GM13976 (cell line): ENCODE measurements around the gene SOX10.

Experiments used
- DNase-seq: peaks from one replicate; pipeline ENCODE4 v3.0.0; 2012; ENCODE audit warnings: low spot score
- in situ Hi-C: fragments of 300-500 bp; cut with MboI; formaldehyde crosslinking; loops from one replicate; pipeline ENCODE4 v1.12.0; 2022; ENCODE audit warnings: low sequenced_read_pairs, mixed read lengths, inconsistent platforms; ENCODE audit not compliant: unreplicated experiment
- TF ChIP-seq, protein P1 (sequence below): IDR thresholded peaks from 2 replicates; pipeline ENCODE4 v1.5.1; 2012; ENCODE audit warnings: borderline replicate concordance, mild to moderate bottlenecking; ENCODE audit not compliant: insufficient read depth; ENCODE audit errors: extremely low read depth, missing control alignments, control extremely low read depth

The SOX10 gene

DNA sequence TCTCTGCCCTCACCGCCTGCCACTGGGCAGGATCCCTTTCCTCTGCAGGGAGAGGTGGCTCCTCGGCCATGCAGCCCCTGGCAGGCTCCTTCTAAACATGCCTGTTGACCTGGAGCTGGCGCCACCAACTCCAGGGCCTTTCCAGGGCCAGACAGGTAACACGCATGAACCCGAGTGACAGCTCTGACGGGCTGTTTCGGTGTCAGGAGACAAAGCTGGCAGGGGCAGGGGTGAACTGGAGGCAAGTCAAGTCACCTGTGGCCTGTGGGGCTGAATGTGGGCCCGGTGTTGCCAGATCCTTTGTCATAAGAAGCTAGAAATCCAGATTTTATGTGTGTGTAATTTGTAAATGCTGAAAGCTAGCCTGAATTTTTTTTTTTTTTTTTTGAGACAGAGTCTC, 42.2 kb downstream of the SOX10 start:
- TF ChIP-seq, protein P1, sequence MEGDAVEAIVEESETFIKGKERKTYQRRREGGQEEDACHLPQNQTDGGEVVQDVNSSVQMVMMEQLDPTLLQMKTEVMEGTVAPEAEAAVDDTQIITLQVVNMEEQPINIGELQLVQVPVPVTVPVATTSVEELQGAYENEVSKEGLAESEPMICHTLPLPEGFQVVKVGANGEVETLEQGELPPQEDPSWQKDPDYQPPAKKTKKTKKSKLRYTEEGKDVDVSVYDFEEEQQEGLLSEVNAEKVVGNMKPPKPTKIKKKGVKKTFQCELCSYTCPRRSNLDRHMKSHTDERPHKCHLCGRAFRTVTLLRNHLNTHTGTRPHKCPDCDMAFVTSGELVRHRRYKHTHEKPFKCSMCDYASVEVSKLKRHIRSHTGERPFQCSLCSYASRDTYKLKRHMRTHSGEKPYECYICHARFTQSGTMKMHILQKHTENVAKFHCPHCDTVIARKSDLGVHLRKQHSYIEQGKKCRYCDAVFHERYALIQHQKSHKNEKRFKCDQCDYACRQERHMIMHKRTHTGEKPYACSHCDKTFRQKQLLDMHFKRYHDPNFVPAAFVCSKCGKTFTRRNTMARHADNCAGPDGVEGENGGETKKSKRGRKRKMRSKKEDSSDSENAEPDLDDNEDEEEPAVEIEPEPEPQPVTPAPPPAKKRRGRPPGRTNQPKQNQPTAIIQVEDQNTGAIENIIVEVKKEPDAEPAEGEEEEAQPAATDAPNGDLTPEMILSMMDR, result no peak
- DNase-seq, result no peak
- in situ Hi-C loops, result no loop called here

DNA sequence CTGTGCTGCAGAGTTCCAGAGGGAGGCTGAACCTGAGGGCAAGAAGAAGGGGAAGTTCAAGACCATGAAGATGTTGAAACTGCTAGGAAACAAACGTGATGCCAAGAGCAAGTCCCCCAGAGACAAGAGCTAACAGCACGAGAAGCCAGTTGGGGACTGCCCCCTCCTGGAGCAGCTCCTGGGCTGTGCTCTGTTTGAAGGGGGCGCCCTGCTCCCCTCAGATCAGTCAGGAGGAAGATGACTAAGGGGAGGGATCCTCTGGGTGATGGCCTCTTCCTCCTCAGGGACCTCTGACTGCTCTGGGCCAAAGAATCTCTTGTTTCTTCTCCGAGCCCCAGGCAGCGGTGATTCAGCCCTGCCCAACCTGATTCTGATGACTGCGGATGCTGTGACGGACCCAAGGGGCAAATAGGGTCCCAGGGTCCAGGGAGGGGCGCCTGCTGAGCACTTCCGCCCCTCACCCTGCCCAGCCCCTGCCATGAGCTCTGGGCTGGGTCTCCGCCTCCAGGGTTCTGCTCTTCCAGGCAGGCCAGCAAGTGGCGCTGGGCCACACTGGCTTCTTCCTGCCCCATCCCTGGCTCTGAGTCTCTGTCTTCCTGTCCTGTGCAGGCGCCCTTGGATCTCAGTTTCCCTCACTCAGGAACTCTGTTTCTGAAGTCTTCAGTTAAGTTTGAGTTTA, 43.5 kb downstream of the SOX10 start:
- TF ChIP-seq, protein P1, result no peak
- in situ Hi-C loops, result no loop called here
- DNase-seq, result no peak

DNA sequence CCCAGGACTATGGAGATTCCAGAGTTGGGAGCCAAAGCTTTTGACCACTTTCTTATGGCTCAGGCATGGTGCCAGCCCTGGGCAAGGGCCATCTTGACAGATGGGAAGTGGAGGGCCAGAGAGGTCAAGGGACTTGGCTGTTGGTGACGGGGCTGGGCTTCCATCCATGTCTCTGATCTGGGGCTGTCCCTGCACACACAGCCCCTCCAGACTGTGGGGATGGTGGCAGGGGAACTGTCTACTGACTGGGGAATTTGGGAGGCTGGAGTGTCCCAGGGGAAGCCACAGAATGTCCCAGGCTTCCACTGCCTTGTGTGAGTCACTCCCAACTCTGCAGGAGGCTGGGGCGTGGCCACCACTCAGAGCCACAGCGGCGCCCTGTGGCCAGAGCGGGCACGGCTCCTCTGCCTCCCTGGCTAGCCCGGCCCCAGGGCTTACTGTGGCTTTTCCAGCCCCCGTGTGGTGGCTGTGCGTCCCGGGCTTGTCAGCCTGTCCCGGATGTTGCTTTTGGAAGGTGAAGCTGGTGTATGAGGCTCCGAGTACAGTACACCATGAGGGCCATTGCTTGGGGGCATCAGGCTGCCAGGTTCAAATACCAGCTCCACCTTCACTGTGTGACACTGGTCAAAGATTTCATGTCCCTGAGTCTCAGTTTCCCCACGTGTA, 50.5 kb downstream of the SOX10 start:
- TF ChIP-seq, protein P1, result peak; percentile 98
- in situ Hi-C loops, result no loop called here
- DNase-seq, result peak; percentile 95

DNA sequence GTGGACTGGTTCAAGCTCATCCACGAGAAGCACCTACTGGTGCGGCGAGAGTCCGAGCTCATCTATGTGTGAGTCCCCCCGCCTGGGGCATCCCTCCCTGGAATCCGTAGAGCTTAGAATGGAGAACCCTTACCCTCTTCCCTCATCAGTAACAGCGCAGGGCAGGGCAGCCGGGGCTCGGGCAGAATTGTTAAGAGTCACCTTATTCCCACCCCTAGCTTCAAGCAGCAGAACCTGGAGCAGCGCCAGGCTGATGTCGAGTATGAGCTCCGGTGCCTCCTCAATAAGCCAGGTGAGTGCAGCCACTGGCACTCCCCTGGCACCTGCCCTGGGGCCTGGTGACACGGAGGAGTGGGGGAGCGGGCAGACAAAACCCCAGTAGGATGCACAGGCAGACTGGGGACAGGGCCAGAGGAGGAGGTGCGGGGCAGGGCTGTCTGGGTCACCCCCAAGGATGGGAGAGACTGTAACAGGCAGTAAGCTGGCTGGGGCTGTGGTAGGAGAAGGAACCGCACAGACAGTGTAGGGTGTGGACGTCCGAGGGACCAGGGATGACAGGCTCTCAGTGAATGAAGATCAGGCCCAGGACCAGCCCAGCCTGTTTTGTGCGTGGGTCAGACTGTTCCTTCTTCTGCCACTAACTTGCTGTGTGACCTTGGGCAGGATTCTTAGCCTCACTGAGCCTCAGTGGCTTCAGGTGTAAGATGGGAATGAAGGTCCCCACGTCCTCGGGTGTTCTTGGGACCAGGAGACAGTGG, 51.4 kb downstream of the SOX10 start:
- in situ Hi-C loops, result no loop called here
- no peak for DNase-seq
- TF ChIP-seq, protein P1, result no peak

DNA sequence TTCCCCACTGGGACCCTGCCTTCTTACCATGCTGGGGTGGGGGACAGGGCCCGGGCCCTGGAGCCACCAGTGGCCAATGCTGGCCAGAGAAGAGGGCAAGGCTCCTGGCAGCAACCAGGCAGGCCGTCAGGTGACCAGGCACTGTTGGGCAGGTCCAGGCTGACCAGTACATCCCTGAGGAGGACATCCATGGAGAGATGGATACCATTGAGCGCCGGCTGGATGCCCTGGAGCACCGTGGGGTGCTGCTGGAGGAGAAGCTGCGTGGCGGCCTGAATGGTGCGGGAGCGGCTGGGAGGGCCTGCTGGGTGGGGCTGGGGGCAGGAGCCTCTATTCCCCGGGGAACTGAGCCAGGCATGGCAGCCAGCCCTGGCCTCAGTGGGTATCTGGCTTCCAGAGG, 52.0 kb downstream of the SOX10 start:
- no peak for DNase-seq
- in situ Hi-C loops, result no loop called here
- TF ChIP-seq, protein P1, result no peak

DNA sequence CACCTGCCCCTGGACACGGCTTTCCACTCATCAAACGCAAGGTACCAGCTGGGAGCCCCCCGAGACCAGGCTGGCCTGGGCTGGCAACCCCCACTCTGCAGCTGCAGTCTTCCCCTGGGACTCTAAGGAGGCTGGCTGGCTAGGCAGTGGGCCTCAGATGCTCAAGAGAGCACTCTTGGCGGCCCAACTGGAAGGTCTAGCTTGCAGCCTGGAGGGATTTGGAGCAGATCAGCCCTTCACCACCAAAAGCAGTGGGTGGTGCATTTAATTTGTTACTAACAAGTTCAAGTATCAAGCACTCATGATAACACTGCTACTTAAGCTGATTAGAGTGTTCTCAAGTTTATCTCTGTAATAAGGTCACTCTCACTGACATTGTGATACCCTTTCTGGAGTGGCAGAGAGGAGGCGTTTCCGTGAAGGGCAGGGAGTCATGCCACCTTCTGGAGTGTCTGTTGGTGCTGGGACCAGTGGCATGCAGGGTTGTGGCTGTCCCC, 52.4 kb downstream of the SOX10 start:
- DNase-seq, result no peak
- TF ChIP-seq, protein P1, result no peak
- in situ Hi-C loops, result no loop called here
